ENCODE measurements around the gene NXPH2.

DNA sequence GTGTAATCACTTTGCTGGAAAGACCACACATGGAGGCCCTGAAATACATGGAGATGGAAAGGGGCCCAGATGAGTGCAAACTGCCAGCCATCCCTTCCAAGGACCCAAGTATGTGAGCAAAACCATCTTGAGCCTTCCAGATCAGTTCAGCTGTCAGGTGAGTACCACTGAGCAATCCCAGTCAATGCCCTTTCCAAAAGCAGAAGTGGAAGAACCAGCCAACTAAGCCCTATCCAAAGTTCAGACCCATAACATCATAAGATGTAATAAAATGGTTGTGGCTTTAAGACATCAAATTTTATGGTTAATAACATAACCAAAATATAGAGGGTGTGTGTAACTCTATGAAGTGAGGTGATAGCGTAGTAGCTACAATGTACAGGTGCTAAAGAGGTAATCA lies 88.5 kb downstream of the NXPH2 start:
- TF ChIP-seq CTCF (IDR thresholded peaks at IDR 0.05; ENCODE audit: insufficient read depth, low read length, poor library complexity, severe bottlenecking) = no peak
- no peak for TF ChIP-seq EZH2phosphoT487 (conservative IDR thresholded peaks at IDR 0.05; ENCODE audit: low read length)
